ENCODE data around the gene EXOC3L1.

Gene EXOC3L1

DNA sequence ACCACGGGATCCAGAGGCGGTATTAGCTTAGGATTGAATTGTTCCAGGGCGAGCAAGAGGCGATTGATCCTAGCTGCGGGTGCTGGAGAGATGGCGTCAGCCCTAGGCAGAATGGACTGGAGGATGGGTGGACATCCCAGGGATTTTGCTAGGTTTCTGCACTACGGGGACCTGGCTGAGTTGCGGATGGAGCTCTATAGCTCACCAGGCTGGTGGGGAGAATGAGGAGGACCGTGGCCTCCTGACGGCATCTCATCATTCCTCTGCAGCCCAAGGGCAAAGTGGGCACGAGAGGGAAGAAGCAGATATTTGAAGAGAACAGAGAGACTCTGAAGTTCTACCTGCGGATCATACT is 37.6 kb upstream of the EXOC3L1 start:
- peak overlapping the region; percentile 66; the same call in 1 of the 2 replicates for H3K27ac ChIP-seq
- TF ChIP-seq, protein P1, sequence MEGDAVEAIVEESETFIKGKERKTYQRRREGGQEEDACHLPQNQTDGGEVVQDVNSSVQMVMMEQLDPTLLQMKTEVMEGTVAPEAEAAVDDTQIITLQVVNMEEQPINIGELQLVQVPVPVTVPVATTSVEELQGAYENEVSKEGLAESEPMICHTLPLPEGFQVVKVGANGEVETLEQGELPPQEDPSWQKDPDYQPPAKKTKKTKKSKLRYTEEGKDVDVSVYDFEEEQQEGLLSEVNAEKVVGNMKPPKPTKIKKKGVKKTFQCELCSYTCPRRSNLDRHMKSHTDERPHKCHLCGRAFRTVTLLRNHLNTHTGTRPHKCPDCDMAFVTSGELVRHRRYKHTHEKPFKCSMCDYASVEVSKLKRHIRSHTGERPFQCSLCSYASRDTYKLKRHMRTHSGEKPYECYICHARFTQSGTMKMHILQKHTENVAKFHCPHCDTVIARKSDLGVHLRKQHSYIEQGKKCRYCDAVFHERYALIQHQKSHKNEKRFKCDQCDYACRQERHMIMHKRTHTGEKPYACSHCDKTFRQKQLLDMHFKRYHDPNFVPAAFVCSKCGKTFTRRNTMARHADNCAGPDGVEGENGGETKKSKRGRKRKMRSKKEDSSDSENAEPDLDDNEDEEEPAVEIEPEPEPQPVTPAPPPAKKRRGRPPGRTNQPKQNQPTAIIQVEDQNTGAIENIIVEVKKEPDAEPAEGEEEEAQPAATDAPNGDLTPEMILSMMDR (conservative IDR thresholded peaks at IDR 0.05): no peak

DNA sequence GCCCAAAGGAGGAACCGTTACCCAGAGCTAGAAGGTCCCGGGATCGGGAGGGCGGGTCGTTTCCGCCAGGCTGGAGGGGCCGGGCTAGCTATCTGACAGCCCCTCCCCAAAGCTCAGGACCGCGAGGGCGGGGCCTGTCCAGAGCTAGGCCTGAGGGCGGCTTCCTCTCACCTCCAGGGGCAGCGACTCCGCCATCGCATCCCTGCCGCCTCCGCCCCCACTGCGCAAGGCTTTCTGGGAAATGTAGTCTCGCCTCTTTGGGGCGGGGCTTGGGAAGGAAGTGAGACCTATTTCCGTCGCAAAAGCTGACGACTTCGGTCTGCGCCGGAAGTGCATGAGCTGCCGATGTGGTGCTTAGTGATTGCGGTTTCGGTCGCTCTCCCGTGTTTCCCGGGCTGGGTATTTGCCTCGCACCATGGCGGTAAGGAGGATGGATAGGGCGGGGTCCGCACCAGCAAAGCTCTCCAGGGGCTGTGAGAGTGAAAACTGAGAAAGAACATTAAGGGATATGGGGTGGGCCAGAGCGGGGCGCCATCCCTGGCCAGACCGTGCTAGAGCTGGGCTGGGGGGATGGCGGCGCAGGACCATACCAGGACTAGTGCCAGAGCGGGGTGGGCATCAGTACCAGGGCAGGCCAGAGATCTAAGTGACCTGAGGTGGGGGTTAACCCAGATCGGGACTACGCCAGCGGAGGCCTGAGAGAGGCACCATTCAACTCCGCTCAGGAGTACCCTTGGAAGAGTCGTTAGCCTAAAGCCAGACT is 37.0 kb upstream of the EXOC3L1 start, which contains the start of gene TMEM208:
Gene TMEM208 (plus strand): TSS at position 327 of the 763 bp plus-strand sequence. CDS start 89 bp downstream, at position 416.
- peak within 1 kb of the TSS; percentile 66; the same call in 1 of the 2 replicates for H3K27ac ChIP-seq
- TF ChIP-seq, protein P1 (conservative IDR thresholded peaks at IDR 0.05): peak; percentile 14; the same call in 1 of the 2 replicates

- peak overlapping the region; percentile 66; the same call in 1 of the 2 replicates for H3K27ac ChIP-seq
- TF ChIP-seq, protein P1 (conservative IDR thresholded peaks at IDR 0.05): no peak
Observed at GRCh38 chr16:67226295-67226803, 36.4 kb upstream of the EXOC3L1 start.

DNA sequence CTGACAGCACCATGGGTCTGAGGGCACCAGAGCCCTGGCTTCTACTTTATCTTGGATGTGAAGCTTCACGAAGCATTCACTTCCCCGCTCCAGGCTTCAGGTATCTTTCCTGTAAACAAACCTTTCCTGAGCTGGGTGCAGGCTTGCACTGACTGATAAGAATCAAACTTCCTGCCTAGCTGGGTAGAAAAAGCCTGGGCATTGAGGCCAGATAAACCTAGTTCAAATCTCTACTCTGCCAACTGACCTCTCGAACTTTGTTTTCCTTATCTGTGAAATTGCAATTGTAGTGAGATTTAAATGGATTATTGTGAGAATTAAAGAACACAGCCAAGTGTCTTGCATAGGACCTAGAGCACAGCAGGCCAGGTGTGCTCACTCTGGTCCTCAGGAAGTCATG is 34.1 kb upstream of the EXOC3L1 start:
- H3K27ac ChIP-seq: peak overlapping the region; percentile 65
- TF ChIP-seq, protein P1 (conservative IDR thresholded peaks at IDR 0.05): no peak

DNA sequence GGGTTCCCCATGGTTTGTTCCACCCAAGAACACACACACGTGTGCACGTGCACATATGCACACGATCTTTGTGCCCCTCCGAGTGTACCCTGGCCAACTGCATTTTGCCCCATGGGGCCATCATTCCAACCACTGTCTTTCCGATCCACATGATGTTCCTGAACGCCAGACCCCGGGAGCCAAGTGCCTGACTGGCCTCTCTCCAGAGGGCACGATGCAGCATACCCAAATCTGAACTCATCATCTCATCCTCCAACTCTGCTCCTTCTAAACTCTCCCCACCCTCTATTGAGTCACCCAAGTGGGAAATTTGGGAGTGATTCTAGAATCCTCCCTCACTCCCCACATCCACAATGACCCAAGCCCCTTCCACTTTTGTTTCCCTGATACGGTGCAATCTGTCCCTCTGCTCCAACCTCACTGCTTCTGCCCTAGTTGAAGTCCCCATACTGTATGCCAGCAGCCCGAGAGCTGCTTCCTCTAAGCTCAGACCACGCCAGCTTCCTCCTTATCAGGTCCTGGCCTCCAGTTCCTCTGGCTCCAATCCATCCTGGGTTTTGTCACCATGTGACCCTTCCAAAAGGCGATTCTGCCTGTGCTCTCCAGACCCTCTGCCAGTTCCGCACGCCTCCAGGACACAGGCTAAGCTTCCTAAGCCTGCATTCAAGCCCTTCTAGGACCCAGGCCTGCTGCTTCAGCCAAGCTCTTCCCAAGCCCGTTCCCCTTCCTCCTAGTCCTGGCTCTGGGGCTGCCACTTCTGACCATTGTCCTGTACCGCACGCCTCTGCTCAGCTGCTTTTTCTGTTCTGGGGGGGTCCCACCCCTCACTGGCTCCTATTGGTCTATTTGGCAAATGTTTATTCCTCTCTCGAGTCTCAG is 26.9 kb upstream of the EXOC3L1 start:
- H3K27ac ChIP-seq: no peak overlapping the region
- TF ChIP-seq, protein P1 (conservative IDR thresholded peaks at IDR 0.05): no peak

DNA sequence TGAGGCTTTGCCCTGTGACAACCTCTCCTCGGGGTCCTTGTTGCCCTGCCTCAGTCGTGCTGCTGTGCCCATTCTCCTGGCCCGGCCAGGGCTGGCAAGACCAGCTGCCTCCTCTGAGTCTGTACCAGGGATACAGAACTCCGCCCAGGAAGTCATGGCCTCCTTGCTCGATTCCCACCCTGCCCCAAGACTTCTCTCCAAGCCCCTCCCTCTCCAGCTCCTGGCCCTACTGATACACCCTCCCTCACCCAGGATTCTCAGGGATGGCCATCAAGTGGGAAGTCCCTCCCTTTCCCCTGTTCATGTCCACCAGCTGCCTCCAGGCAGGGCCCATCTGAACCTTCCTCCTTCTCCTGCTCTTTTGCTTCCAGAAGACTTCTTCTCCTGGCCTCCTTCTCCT is 25.8 kb upstream of the EXOC3L1 start:
- H3K27ac ChIP-seq: no peak overlapping the region
- TF ChIP-seq, protein P1 (conservative IDR thresholded peaks at IDR 0.05): no peak
